Upper lobe of left lung (tissue), 4 donors: ENCODE measurements around the gene MGMT.

Source experiments
- POLR2AphosphoS5 ChIP-seq, 2 donors: sonication (generic); formaldehyde crosslinking; IDR thresholded peaks; one replicate each; pipeline ENCODE4 v1.5.1; 2017; ENCODE audit warnings: antibody characterized with exemption in 2 of 2
- TF ChIP-seq, protein P1 (sequence below), 6 experiments: fragments of 450-650 bp in 4 of 6; fragments of 200-600 bp in 2 of 6; sonication (generic) in 2 of 6; IDR thresholded peaks; one replicate each; pipeline ENCODE4 v1.5.1; 2016 to 2019; ENCODE audit warnings: antibody characterized with exemption in 6 of 6

DNA sequence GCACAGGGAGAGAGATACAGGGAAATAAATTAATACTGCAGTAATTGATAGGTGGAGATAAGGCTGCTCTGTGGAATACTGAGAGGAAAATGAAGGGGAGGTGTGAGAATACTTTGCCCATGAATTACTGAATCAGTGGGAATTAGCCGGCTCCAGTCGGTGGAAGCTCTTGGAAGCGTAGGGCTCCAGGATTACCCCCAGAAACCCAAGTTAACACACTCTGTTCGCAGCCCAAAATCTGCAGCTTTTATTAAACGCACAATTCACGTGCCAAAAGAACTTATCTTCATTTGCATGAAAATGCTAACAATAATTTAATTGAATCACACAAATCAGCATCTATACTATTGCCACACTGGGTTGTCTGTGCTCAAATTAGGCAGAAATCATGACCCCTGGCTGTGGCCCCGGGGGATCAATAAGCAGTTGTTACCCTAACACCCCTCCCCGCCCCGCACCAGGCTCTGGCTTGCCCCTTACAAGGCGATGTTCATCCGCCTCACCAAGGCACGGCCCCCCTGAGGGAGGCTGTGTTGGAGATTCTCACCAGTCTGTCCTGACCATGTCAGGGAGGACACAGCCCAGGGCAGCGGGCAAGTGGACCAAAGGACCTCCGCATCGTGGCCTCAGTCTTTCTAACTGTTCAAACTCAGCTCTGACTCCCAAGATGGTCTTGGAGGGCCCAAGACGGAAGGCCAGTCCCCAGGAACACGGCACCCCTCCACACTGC lies 48.4 kb upstream of the MGMT start:
- TF ChIP-seq, protein P1, sequence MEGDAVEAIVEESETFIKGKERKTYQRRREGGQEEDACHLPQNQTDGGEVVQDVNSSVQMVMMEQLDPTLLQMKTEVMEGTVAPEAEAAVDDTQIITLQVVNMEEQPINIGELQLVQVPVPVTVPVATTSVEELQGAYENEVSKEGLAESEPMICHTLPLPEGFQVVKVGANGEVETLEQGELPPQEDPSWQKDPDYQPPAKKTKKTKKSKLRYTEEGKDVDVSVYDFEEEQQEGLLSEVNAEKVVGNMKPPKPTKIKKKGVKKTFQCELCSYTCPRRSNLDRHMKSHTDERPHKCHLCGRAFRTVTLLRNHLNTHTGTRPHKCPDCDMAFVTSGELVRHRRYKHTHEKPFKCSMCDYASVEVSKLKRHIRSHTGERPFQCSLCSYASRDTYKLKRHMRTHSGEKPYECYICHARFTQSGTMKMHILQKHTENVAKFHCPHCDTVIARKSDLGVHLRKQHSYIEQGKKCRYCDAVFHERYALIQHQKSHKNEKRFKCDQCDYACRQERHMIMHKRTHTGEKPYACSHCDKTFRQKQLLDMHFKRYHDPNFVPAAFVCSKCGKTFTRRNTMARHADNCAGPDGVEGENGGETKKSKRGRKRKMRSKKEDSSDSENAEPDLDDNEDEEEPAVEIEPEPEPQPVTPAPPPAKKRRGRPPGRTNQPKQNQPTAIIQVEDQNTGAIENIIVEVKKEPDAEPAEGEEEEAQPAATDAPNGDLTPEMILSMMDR (IDR thresholded peaks at IDR 0.05): no peak
- no peak for TF ChIP-seq POLR2AphosphoS5 (IDR thresholded peaks at IDR 0.05)
